SK-N-MC (cell line): ENCODE measurements around the gene RFX2.

ENCODE experiments used
- EZH2 ChIP-seq: fragments of 200-600 bp; sonication (generic); IDR thresholded peaks from one replicate; pipeline ENCODE4 v1.6.1; 2017; ENCODE audit warnings: antibody characterized with exemption
- FOXP2 ChIP-seq: optimal IDR thresholded peaks from 2 replicates; pipeline ENCODE3; 2011; ENCODE audit warnings: mild to moderate bottlenecking, moderate library complexity; ENCODE audit not compliant: insufficient read depth; ENCODE audit errors: extremely low read length, control extremely low read depth
- POLR2AphosphoS5 ChIP-seq: IDR thresholded peaks from 2 replicates; pipeline ENCODE4 v1.6.1; 2012; ENCODE audit warnings: mild to moderate bottlenecking, low read depth, low read length, borderline replicate concordance

DNA sequence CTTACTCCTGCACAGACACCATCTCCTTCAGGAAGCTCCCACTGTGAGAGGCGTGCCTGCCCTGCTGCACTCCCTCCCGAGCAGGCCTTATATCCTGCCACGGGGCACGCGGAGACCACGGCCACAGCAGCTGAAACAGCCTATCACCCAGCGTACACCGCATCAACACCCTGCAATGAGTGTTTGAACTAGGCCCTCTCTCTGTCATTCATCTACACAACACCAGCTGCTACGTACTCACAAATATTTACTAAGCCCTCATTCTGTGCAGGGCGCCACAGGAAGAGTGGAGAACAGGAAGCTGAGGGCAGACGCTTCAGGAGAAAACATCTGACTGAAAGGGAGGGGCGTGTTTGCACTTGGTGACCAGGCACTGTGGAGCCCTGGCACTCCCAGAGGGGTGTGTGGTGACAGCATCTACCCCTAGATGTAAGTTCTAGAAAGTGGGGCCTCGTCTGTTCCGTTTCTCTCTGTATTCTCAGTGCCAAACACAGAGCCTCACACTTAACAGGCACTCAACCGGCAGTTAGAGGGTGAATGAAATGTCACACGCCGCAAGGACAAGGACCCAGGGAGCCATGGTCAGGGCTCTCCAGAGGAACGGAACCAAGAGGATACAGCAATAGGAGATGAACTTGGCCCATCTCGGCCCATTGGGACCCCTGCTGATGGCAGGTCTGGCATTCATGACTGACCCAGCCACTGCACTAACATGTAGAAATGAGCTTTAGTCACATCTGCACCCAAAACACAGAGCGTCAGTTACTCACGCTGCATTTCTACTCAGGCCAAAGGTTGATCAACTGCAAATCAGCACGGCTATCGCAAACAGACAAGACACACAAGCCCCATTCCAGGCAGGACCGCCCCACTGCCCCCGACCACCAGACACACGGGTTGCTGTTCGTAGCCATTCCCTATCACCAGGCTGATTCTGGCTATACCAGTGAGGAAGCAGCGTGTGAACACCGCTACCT is 148.0 kb downstream of the RFX2 start:
- TF ChIP-seq FOXP2 (peak; percentile 80), POLR2AphosphoS5 (no peak), EZH2 (no peak)
